K562 (cell line): ENCODE measurements around the gene HNRNPA2B1. TPM values are rescaled to one million over a fixed set of nuclear protein-coding genes. Genes with fewer than 3 reads are reported as not detected.

Source experiments
- CCNT2 ChIP-seq: IDR thresholded peaks from 2 replicates; pipeline ENCODE4 v1.6.1; 2011; ENCODE audit warnings: borderline replicate concordance, low read depth, mild to moderate bottlenecking, moderate library complexity, mixed read lengths, low read length; ENCODE audit not compliant: insufficient read length; ENCODE audit errors: extremely low read depth
- CEBPB ChIP-seq: fragments of 450-650 bp; IDR thresholded peaks from 2 replicates; pipeline ENCODE4 v1.6.1; 2016; ENCODE audit warnings: missing genetic modification characterization, missing compliant biosample characterization
- CSDE1 ChIP-seq, 2 experiments: fragments of 450-650 bp; IDR thresholded peaks; 2 replicates each; pipeline ENCODE4 v1.6.1; 2016; ENCODE audit warnings: mild to moderate bottlenecking in 1 of 2
- CTCFL ChIP-seq: IDR thresholded peaks from 2 replicates; pipeline ENCODE4 v1.6.1; 2011; ENCODE audit warnings: borderline replicate concordance, low read depth, mild to moderate bottlenecking, moderate library complexity, low read length; ENCODE audit not compliant: insufficient read depth, poor library complexity, severe bottlenecking
- EGR1 ChIP-seq: fragments of 450-650 bp; conservative IDR thresholded peaks from 2 replicates; pipeline ENCODE4 v1.6.1; 2017; ENCODE audit warnings: mild to moderate bottlenecking
- FOXM1 ChIP-seq, 2 experiments: fragments of 450-650 bp in 1 of 2; sonication (generic) in 1 of 2; formaldehyde crosslinking in 1 of 2; IDR thresholded peaks; 2 replicates each; pipeline versions ENCODE4 v1.6.1 to v1.9.0; 2017 to 2022; ENCODE audit warnings: low read depth in 2 of 2, mild to moderate bottlenecking in 2 of 2, missing genetic modification reagents in 1 of 2, moderate library complexity in 1 of 2
- GABPB2 ChIP-seq: fragments of 250-450 bp; sonication (Bioruptor Pico); conservative IDR thresholded peaks from 2 replicates; pipeline ENCODE4 v1.5.1; 2021; ENCODE audit warnings: mild to moderate bottlenecking
- MYC ChIP-seq, 2 experiments: fragments of 250-450 bp in 1 of 2; sonication (Bioruptor Pico) in 1 of 2; IDR thresholded peaks; 2 replicates each; pipeline versions ENCODE4 v1.5.1 to v1.6.1; 2012 to 2021; ENCODE audit warnings: low read depth in 2 of 2, borderline replicate concordance in 1 of 2, improper control_type of control experiment in 1 of 2, low read length in 1 of 2, mild to moderate bottlenecking in 1 of 2, moderate library complexity in 1 of 2
- POLR2H ChIP-seq: IDR thresholded peaks from 2 replicates; pipeline ENCODE4 v1.6.1; 2016; ENCODE audit warnings: missing genetic modification characterization, low read depth, mild to moderate bottlenecking, control low read depth, missing compliant biosample characterization, moderate library complexity
- SETDB1 ChIP-seq: IDR thresholded peaks from one replicate; pipeline ENCODE4 v1.6.1; 2012; ENCODE audit warnings: low read length, control low read depth, inconsistent platforms
- SRSF1 ChIP-seq: fragments of 200-400 bp; formaldehyde crosslinking; IDR thresholded peaks from 2 replicates; pipeline ENCODE4 v1.6.1; 2017; ENCODE audit warnings: mild to moderate bottlenecking, low read depth, low read length, moderate library complexity
- TGIF2 ChIP-seq: sonication (generic); formaldehyde crosslinking; IDR thresholded peaks from 2 replicates; pipeline ENCODE4 v1.8.1; 2022; ENCODE audit warnings: mild to moderate bottlenecking, missing genetic modification reagents, moderate library complexity
- ZBTB1 ChIP-seq: sonication (generic); formaldehyde crosslinking; IDR thresholded peaks from 2 replicates; pipeline ENCODE4 v1.8.1; 2023; ENCODE audit warnings: missing genetic modification reagents, low read depth, mild to moderate bottlenecking, borderline replicate concordance
- ZFPM2 ChIP-seq: fragments of 250-450 bp; sonication (Bioruptor Pico); IDR thresholded peaks from 2 replicates; pipeline ENCODE4 v1.5.1; 2022; ENCODE audit warnings: mild to moderate bottlenecking
- ZNF121 ChIP-seq: sonication (generic); formaldehyde crosslinking; conservative IDR thresholded peaks from 2 replicates; pipeline ENCODE4 v1.8.0; 2022; ENCODE audit warnings: missing genetic modification reagents
- ZNF232 ChIP-seq: sonication (generic); formaldehyde crosslinking; IDR thresholded peaks from 2 replicates; pipeline ENCODE4 v1.8.0; 2022; ENCODE audit warnings: mild to moderate bottlenecking, missing genetic modification reagents
- ZNF282 ChIP-seq: sonication (generic); formaldehyde crosslinking; IDR thresholded peaks from 2 replicates; pipeline ENCODE4 v1.8.1; 2023; ENCODE audit warnings: missing genetic modification reagents
- ZNF445 ChIP-seq: fragments of 250-450 bp; sonication (Bioruptor Pico); IDR thresholded peaks from 2 replicates; pipeline ENCODE4 v1.4.0; 2020; ENCODE audit warnings: low read depth, mild to moderate bottlenecking, moderate library complexity
- ZNF57 ChIP-seq: fragments of 450-650 bp; formaldehyde crosslinking; IDR thresholded peaks from 2 replicates; pipeline ENCODE4 v1.4.0; 2020; ENCODE audit warnings: mild to moderate bottlenecking, moderate library complexity
- ZNF668 ChIP-seq: fragments of 250-450 bp; sonication (Bioruptor Pico); IDR thresholded peaks from 2 replicates; pipeline ENCODE4 v1.8.0; 2022; ENCODE audit warnings: mild to moderate bottlenecking, inconsistent platforms
- ZNF778 ChIP-seq: fragments of 450-650 bp; formaldehyde crosslinking; IDR thresholded peaks from 2 replicates; pipeline ENCODE4 v1.4.0; 2020; ENCODE audit warnings: mild to moderate bottlenecking, moderate library complexity
- ZSCAN32 ChIP-seq: fragments of 450-650 bp; formaldehyde crosslinking; IDR thresholded peaks from 2 replicates; pipeline ENCODE4 v1.4.0; 2020; ENCODE audit warnings: mild to moderate bottlenecking, moderate library complexity
- polyA plus RNA-seq, 8 experiments: library from polyadenylated mRNA; depleted of rRNA in 4 of 8; stranded (reverse) in 5 of 8; unstranded in 3 of 8; fragments of >200 nt; fragmentation: Nextera tagmentation in 2 of 8; fragmentation: Illumina TruSeq in 1 of 8; extraction: Ambion mirVana in 2 of 8; extraction: Trizol in 1 of 8; gene quantifications; 2 replicates each; pipeline versions ENCODE4 v1.2.1 to v1.2.3, GENCODE V29; 2011 to 2014; ENCODE audit warnings: inconsistent platforms in 1 of 8, missing spikeins in 1 of 8
- total RNA-seq, 7 experiments: library from RNA; depleted of rRNA in 6 of 7; stranded (reverse); fragments of >200 nt in 6 of 7; fragmentation: Illumina TruSeq in 2 of 7; extraction: Trizol in 2 of 7; gene quantifications; 2 replicates each; pipeline versions ENCODE4 v1.2.1 to v1.2.3, GENCODE V29; 2011 to 2021; ENCODE audit warnings: low replicate concordance in 1 of 7
- TF ChIP-seq, protein P1 (sequence below): fragments of 450-650 bp; IDR thresholded peaks from 2 replicates; pipeline ENCODE4 v1.6.1; 2014; ENCODE audit warnings: low read depth, mild to moderate bottlenecking, moderate library complexity, borderline replicate concordance
- TF ChIP-seq, protein P2 (sequence below): fragments of 250-450 bp; sonication (Bioruptor Pico); IDR thresholded peaks from 2 replicates; pipeline ENCODE4 v1.4.0; 2020; ENCODE audit warnings: mild to moderate bottlenecking, moderate library complexity

The HNRNPA2B1 gene
- total and polyA plus RNA-seq, 9 of the 15 experiments (the other 6 are each of a cell fraction or from before 2014, with no cell fraction given) = 630 to 1,989 (median 865) TPM

DNA sequence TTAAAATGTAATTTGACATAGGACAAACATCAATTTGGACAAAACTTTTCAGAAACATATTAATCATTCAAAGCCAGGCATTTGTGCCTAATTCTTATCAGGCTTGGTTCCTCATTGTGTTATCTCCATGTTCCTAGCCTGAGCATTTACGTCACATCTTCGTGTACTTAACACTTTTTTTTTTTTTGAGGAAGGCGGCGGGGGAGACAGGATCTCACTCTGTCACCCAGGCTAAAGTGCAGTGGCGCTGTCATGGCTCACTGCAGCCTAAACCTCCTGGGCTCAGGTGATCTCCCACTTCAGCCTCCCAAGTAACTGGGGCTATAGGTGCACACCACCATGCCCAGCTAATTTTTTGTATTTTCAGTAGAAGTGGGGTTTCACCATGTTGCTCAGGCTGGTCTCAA lies 19.8 kb downstream of the HNRNPA2B1 start (continued):
- TF ChIP-seq, protein P1, sequence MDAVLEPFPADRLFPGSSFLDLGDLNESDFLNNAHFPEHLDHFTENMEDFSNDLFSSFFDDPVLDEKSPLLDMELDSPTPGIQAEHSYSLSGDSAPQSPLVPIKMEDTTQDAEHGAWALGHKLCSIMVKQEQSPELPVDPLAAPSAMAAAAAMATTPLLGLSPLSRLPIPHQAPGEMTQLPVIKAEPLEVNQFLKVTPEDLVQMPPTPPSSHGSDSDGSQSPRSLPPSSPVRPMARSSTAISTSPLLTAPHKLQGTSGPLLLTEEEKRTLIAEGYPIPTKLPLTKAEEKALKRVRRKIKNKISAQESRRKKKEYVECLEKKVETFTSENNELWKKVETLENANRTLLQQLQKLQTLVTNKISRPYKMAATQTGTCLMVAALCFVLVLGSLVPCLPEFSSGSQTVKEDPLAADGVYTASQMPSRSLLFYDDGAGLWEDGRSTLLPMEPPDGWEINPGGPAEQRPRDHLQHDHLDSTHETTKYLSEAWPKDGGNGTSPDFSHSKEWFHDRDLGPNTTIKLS = no peak
- TF ChIP-seq CEBPB (no peak), ZNF282 (CRISPR knock-in tag) (no peak), ZNF445 (no peak), CSDE1 (IDR thresholded peaks at IDR 0.05) (no peak), ZNF668 (no peak), GABPB2 (CRISPR knock-in tag) (no peak), CTCFL (no peak), POLR2H (peak; percentile 17; the same call in 1 of the 2 replicates), ZNF57 (no peak), SRSF1 (no peak), CCNT2 (peak; percentile 49), ZBTB1 (CRISPR knock-in tag) (no peak), ZSCAN32 (CRISPR knock-in tag) (no peak), ZNF232 (CRISPR knock-in tag) (no peak), SETDB1 (no peak), ZNF778 (CRISPR knock-in tag) (no peak), FOXM1 (IDR thresholded peaks at IDR 0.05; ENCODE audit: low read depth) (0 out of 2 replicates have a peak, but pooled peaks have one; percentile 52), FOXM1 (CRISPR knock-in tag; IDR thresholded peaks at IDR 0.05; ENCODE audit: low read depth) (no peak), ZNF121 (CRISPR knock-in tag) (no peak), ZFPM2 (CRISPR knock-in tag) (no peak), EGR1 (peak; percentile 33; the same call in 1 of the 2 replicates), MYC (IDR thresholded peaks at IDR 0.05; ENCODE audit: low read depth, low read length) (no peak), MYC (CRISPR knock-in tag; IDR thresholded peaks at IDR 0.05; ENCODE audit: borderline replicate concordance, low read depth) (no peak), TGIF2 (no peak)
- TF ChIP-seq, protein P2, sequence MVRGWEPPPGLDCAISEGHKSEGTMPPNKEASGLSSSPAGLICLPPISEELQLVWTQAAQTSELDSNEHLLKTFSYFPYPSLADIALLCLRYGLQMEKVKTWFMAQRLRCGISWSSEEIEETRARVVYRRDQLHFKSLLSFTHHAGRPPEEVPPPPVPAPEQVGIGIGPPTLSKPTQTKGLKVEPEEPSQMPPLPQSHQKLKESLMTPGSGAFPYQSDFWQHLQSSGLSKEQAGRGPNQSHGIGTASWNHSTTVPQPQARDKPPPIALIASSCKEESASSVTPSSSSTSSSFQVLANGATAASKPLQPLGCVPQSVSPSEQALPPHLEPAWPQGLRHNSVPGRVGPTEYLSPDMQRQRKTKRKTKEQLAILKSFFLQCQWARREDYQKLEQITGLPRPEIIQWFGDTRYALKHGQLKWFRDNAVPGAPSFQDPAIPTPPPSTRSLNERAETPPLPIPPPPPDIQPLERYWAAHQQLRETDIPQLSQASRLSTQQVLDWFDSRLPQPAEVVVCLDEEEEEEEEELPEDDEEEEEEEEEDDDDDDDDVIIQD (CRISPR knock-in tag) = no peak
